IMR-90 (cell line): Measurements from ENCODE around the gene EFNB2. TPM values are rescaled to one million over a fixed set of nuclear protein-coding genes. Genes with fewer than 3 reads are reported as not detected.

Experiments used
- ATAC-seq: fragments of 200-7000 bp; cut with Tn5 transposase; 2 replicates; pipeline ENCODE4 v1.9.1; 2020; ENCODE audit warnings: low read depth, mild to moderate bottlenecking, moderate library complexity
- BruUV-seq: library from RNA; stranded (reverse); fragments of 400-500 nt; replicated peaks from 2 replicates; lab custom pipeline; 2021; lab: Mats Ljungman, UMichigan
- CTCF ChIA-PET: fragments of 300-600 bp; formaldehyde crosslinking; extraction: SDS; loops from one replicate; lab custom pipeline; 2021; ENCODE audit warnings: antibody characterized with exemption; lab: Yijun Ruan, JAX
- POLR2A ChIA-PET: fragments of 300-600 bp; sonication (Branson Sonifier 250); formaldehyde crosslinking; loops from one replicate; lab custom pipeline; 2022; ENCODE audit warnings: antibody characterized with exemption; ENCODE audit not compliant: unreplicated experiment; lab: Charles Lee
- DNase-seq: peaks from one replicate; pipeline ENCODE4 v3.0.0; 2013
- H2AFZ ChIP-seq: replicated peaks from 2 replicates; pipeline ENCODE3; 2013; ENCODE audit warnings: low read length, mild to moderate bottlenecking; ENCODE audit not compliant: poor library complexity
- H2AK5ac ChIP-seq: 2 replicates; pipeline ENCODE4 v1.6.1; 2013; ENCODE audit warnings: low read depth, low read length, inconsistent platforms
- H2AK9ac ChIP-seq: replicated peaks from 2 replicates; pipeline ENCODE3; 2013; ENCODE audit warnings: mild to moderate bottlenecking, low read depth, low read length, moderate library complexity; ENCODE audit not compliant: poor library complexity
- H2BK120ac ChIP-seq: 2 replicates; pipeline ENCODE4 v1.6.1; 2013; ENCODE audit warnings: low read depth, low read length, inconsistent platforms
- H2BK15ac ChIP-seq: 3 replicates; pipeline ENCODE4 v1.6.1; 2013; ENCODE audit warnings: low read depth, low read length, inconsistent platforms
- H2BK20ac ChIP-seq: 2 replicates; pipeline ENCODE4 v1.6.1; 2013; ENCODE audit warnings: low read depth, mild to moderate bottlenecking, inconsistent platforms, low read length, moderate library complexity
- H2BK5ac ChIP-seq: 2 replicates; pipeline ENCODE4 v1.6.1; 2013; ENCODE audit warnings: mild to moderate bottlenecking, low read depth, low read length, inconsistent platforms; ENCODE audit not compliant: poor library complexity, severe bottlenecking
- H3K14ac ChIP-seq: replicated peaks from 2 replicates; pipeline ENCODE4 v1.6.1; 2013; ENCODE audit warnings: low read depth, low read length, inconsistent platforms
- H3K18ac ChIP-seq: 2 replicates; pipeline ENCODE4 v1.6.1; 2013; ENCODE audit warnings: low read depth, low read length, control low read depth
- H3K23ac ChIP-seq: 2 replicates; pipeline ENCODE4 v1.6.1; 2013; ENCODE audit warnings: low read depth, low read length, inconsistent platforms
- H3K27ac ChIP-seq: 2 replicates; pipeline ENCODE4 v1.5.1; 2013; ENCODE audit warnings: mild to moderate bottlenecking, control low read depth, low read length; ENCODE audit not compliant: insufficient read depth
- H3K27me3 ChIP-seq: 2 replicates; pipeline ENCODE4 v1.6.1; 2013; ENCODE audit warnings: low read length; ENCODE audit not compliant: control insufficient read depth, insufficient read depth
- H3K36me3 ChIP-seq: 2 replicates; pipeline ENCODE4 v1.6.1; 2013; ENCODE audit warnings: low read length, mixed read lengths; ENCODE audit not compliant: control insufficient read depth, insufficient read depth
- H3K4ac ChIP-seq: 2 replicates; pipeline ENCODE4 v1.6.1; 2013; ENCODE audit warnings: low read depth, low read length, inconsistent platforms
- H3K4me1 ChIP-seq: 2 replicates; pipeline ENCODE4 v1.6.1; 2013; ENCODE audit warnings: low read length, mixed read lengths; ENCODE audit not compliant: control insufficient read depth, insufficient read depth
- H3K4me2 ChIP-seq: 2 replicates; pipeline ENCODE4 v1.6.1; 2013; ENCODE audit warnings: low read depth, mild to moderate bottlenecking, control low read depth, low read length, moderate library complexity
- H3K4me3 ChIP-seq: 2 replicates; pipeline ENCODE4 v1.5.1; 2013; ENCODE audit warnings: low read depth, mild to moderate bottlenecking, control low read depth, low read length, moderate library complexity; ENCODE audit not compliant: insufficient read depth
- H3K56ac ChIP-seq: 2 replicates; pipeline ENCODE4 v1.6.1; 2013; ENCODE audit warnings: low read length, inconsistent platforms; ENCODE audit not compliant: insufficient read depth; ENCODE audit errors: extremely low read depth
- H3K79me1 ChIP-seq, 2 experiments: 2 replicates each; pipeline ENCODE4 v1.6.1; 2013; ENCODE audit warnings: low read length in 2 of 2, inconsistent platforms in 1 of 2, low read depth in 1 of 2
- H3K9ac ChIP-seq: 2 replicates; pipeline ENCODE4 v1.6.1; 2013; ENCODE audit warnings: low read depth, low read length, control low read depth
- H3K9me1 ChIP-seq: 2 replicates; pipeline ENCODE4 v1.6.1; 2013; ENCODE audit warnings: low read length, inconsistent platforms; ENCODE audit not compliant: insufficient read depth
- H3K9me3 ChIP-seq: 2 replicates; pipeline ENCODE4 v1.6.1; 2013; ENCODE audit warnings: low read length; ENCODE audit not compliant: control insufficient read depth, insufficient read depth
- H4K20me1 ChIP-seq: 2 replicates; pipeline ENCODE4 v1.6.1; 2013; ENCODE audit warnings: low read length, inconsistent platforms; ENCODE audit not compliant: insufficient read depth
- H4K5ac ChIP-seq: 2 replicates; pipeline ENCODE4 v1.6.1; 2013; ENCODE audit warnings: mild to moderate bottlenecking, low read depth, low read length, control low read depth
- H4K8ac ChIP-seq, 2 experiments: 2 replicates each; pipeline ENCODE4 v1.6.1; 2013; ENCODE audit warnings: low read depth in 2 of 2, low read length in 2 of 2, control low read depth in 1 of 2, inconsistent platforms in 1 of 2
- H4K91ac ChIP-seq: 2 replicates; pipeline ENCODE4 v1.6.1; 2013; ENCODE audit warnings: low read depth, low read length, inconsistent platforms; ENCODE audit not compliant: insufficient read depth
- BHLHE40 ChIP-seq: fragments of 150-350 bp; IDR thresholded peaks from 2 replicates; pipeline ENCODE4 v1.6.1; 2016; ENCODE audit warnings: mild to moderate bottlenecking, low read depth, low read length
- CEBPB ChIP-seq: IDR thresholded peaks from 2 replicates; pipeline ENCODE4 v1.6.1; 2012; ENCODE audit warnings: low read depth, low read length, improper control_type of control experiment
- FOS ChIP-seq: fragments of 150-350 bp; IDR thresholded peaks from 2 replicates; pipeline ENCODE4 v1.6.1; 2016; ENCODE audit warnings: low read depth, low read length
- MAFK ChIP-seq: IDR thresholded peaks from 2 replicates; pipeline ENCODE4 v1.6.1; 2012; ENCODE audit warnings: low read depth, low read length, improper control_type of control experiment
- MAZ ChIP-seq: IDR thresholded peaks from 2 replicates; pipeline ENCODE4 v1.6.1; 2012; ENCODE audit warnings: low read depth, mild to moderate bottlenecking, low read length, improper control_type of control experiment, moderate library complexity, borderline replicate concordance
- NFE2L2 ChIP-seq: fragments of 150-350 bp; IDR thresholded peaks from 2 replicates; pipeline ENCODE4 v1.6.1; 2016; ENCODE audit warnings: low read depth, mild to moderate bottlenecking, low read length
- POLR2A ChIP-seq: IDR thresholded peaks from 2 replicates; pipeline ENCODE4 v1.6.1; 2012; ENCODE audit warnings: mild to moderate bottlenecking, low read depth, low read length
- RCOR1 ChIP-seq: IDR thresholded peaks from 2 replicates; pipeline ENCODE4 v1.6.1; 2012; ENCODE audit warnings: mild to moderate bottlenecking, low read length, improper control_type of control experiment; ENCODE audit not compliant: insufficient replicate concordance
- RFX5 ChIP-seq: IDR thresholded peaks from 2 replicates; pipeline ENCODE4 v1.8.0; 2012; ENCODE audit warnings: low read depth, mild to moderate bottlenecking, low read length, moderate library complexity
- USF2 ChIP-seq: fragments of 150-350 bp; IDR thresholded peaks from 2 replicates; pipeline ENCODE4 v1.6.1; 2017; ENCODE audit warnings: mild to moderate bottlenecking, antibody characterized with exemption, low read length, low read depth
- WGBS, 2 experiments: methylation state at CpG; one replicate each; pipeline versions ENCODE4 v1.1.5 to v1.1.7; 2013; ENCODE audit warnings: missing lambda C conversion rate in 2 of 2; ENCODE audit not compliant: insufficient read length in 1 of 2; ENCODE audit errors: extremely low coverage in 2 of 2; 5-methylcytosine and 5-hydroxymethylcytosine counted together
- dilution Hi-C: fragments of 300-500 bp; cut with HindIII; formaldehyde crosslinking; loops from one replicate; pipeline ENCODE4 v1.14.3; 2018; ENCODE audit warnings: low sequenced_read_pairs; ENCODE audit not compliant: unreplicated experiment
- in situ Hi-C: fragments of 300-500 bp; cut with MboI; formaldehyde crosslinking; loops from 3 replicates; pipeline ENCODE4 v1.14.3; 2019; ENCODE audit warnings: low sequenced_read_pairs, inconsistent platforms, mixed read lengths
- intact Hi-C: fragments of 100-400 bp; cut with micrococcal nuclease; formaldehyde crosslinking; loops from 2 replicates; pipeline ENCODE4 v1.10.0; 2022
- polyA plus RNA-seq, 3 experiments: library from polyadenylated mRNA; depleted of rRNA; stranded (reverse); fragments of >200 nt; gene quantifications; 2 replicates each; pipeline ENCODE4 v1.2.3, GENCODE V29; 2012; ENCODE audit warnings: low replicate concordance in 1 of 3
- total RNA-seq: library from RNA; depleted of rRNA; stranded (reverse); fragments of >200 nt; gene quantifications from 2 replicates; pipeline ENCODE4 v1.2.3, GENCODE V29; 2012
- TF ChIP-seq, protein P1 (sequence below): fragments of 150-350 bp; IDR thresholded peaks from 2 replicates; pipeline ENCODE4 v1.6.1; 2016; ENCODE audit warnings: low read depth, mild to moderate bottlenecking, low read length, moderate library complexity, borderline replicate concordance

The EFNB2 gene
- total and polyA plus RNA-seq, 2 of the 4 experiments (the other 2 are of a cell fraction): 5.4 to 6.0 TPM

GRCh38 chr13:106445996-106446395 is 89.5 kb downstream of the EFNB2 start:
- BruUV-seq: no TSS peak
- no peak overlapping the region for H2AK5ac ChIP-seq
- no peaks in the 10 kb centered on the region for H3K9me3 ChIP-seq
- no peak overlapping the region for H4K5ac ChIP-seq
- H2AFZ ChIP-seq: no peak overlapping the region
- H3K27ac ChIP-seq: no peak overlapping the region
- ChIA-PET CTCF (no interaction called here), POLR2A (interaction anchor here (0.6 kb wide), 1 partner anchor 1497 kb away, joined by 10 read pairs; no protein-coding TSS in a partner anchor)
- H2BK20ac ChIP-seq: no peak overlapping the region
- H3K56ac ChIP-seq: no peak overlapping the region
- DNase-seq: peak; percentile 65
- no peaks in the 10 kb centered on the region; the same call in 1 of the 2 replicates for H3K4me1 ChIP-seq
- TF ChIP-seq MAFK (no peak), BHLHE40 (no peak), CEBPB (no peak), MAZ (no peak), RCOR1 (no peak), RFX5 (no peak), POLR2A (no peak), FOS (no peak), USF2 (no peak), NFE2L2 (no peak)
- TF ChIP-seq, protein P1, sequence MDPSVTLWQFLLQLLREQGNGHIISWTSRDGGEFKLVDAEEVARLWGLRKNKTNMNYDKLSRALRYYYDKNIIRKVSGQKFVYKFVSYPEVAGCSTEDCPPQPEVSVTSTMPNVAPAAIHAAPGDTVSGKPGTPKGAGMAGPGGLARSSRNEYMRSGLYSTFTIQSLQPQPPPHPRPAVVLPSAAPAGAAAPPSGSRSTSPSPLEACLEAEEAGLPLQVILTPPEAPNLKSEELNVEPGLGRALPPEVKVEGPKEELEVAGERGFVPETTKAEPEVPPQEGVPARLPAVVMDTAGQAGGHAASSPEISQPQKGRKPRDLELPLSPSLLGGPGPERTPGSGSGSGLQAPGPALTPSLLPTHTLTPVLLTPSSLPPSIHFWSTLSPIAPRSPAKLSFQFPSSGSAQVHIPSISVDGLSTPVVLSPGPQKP: no peak
- no peak overlapping the region for H2AK9ac ChIP-seq
- ATAC-seq: peak; percentile 80
- no peaks in the 10 kb centered on the region for H4K20me1 ChIP-seq
- H4K8ac ChIP-seq: no peak overlapping the region
- H3K9me1 ChIP-seq: no peaks in the 10 kb centered on the region
- no peak overlapping the region for H3K4me3 ChIP-seq
- H3K14ac ChIP-seq: no peak overlapping the region
- intact Hi-C loops (no loop called here), dilution Hi-C loops (no loop called here), in situ Hi-C loops (no loop called here)
- no peak overlapping the region for H3K4me2 ChIP-seq
- H3K4ac ChIP-seq: no peak overlapping the region
- H3K23ac ChIP-seq: no peak overlapping the region
- H3K79me1 ChIP-seq: no peaks in the 10 kb centered on the region
- H3K27me3 ChIP-seq: peaks cover under 1% of the 10 kb centered on the region; the same call in 1 of the 2 replicates
- no peak overlapping the region for H2BK120ac ChIP-seq
- H3K9ac ChIP-seq: no peak overlapping the region
- no peak overlapping the region for H2BK15ac ChIP-seq
- no peak overlapping the region for H2BK5ac ChIP-seq
- no CpG with 5 or more reads among the region's 4 CpGs for WGBS, 2 experiments
- no peak overlapping the region for H3K18ac ChIP-seq
- no peak overlapping the region for H4K91ac ChIP-seq
- H3K36me3 ChIP-seq: no peaks in the 10 kb centered on the region
